Ovary (tissue), 9 donors: ENCODE measurements around the gene VIM. TPM values are rescaled to one million over a fixed set of nuclear protein-coding genes. Genes with fewer than 3 reads are reported as not detected.

Experiments
- DNase-seq, 5 donors: peaks; one replicate each; pipeline ENCODE4 v3.0.0-alpha.2; 2019 to 2020
- H3K27ac ChIP-seq, 2 donors: fragments of 200-600 bp; one replicate each; pipeline versions ENCODE4 v1.5.1 to v1.8.0; 2019 to 2022
- H3K27me3 ChIP-seq: fragments of 200-600 bp; one replicate; pipeline ENCODE4 v1.8.0; 2022
- H3K36me3 ChIP-seq: fragments of 200-600 bp; sonication (generic); one replicate; pipeline ENCODE4 v1.5.1; 2019
- H3K4me1 ChIP-seq: one replicate; pipeline ENCODE4 v1.8.1; 2013; ENCODE audit warnings: mild to moderate bottlenecking, moderate library complexity; ENCODE audit not compliant: insufficient read depth
- H3K4me3 ChIP-seq: fragments of 200-600 bp; sonication (generic); one replicate; pipeline ENCODE4 v1.5.1; 2017
- H3K9me3 ChIP-seq, 2 donors: fragments of 200-600 bp in 1 of 2; sonication (generic) in 1 of 2; one replicate each; pipeline versions ENCODE4 v1.5.1 to v1.8.1; 2013 to 2019; ENCODE audit warnings: mild to moderate bottlenecking in 1 of 2, moderate library complexity in 1 of 2
- CTCF ChIP-seq, 3 donors: fragments of 450-650 bp in 2 of 3; fragments of 200-600 bp in 1 of 3; IDR thresholded peaks; one replicate each; pipeline versions ENCODE4 v1.5.1 to v1.8.0; 2016 to 2022; ENCODE audit warnings: antibody characterized with exemption in 3 of 3, mild to moderate bottlenecking in 1 of 3
- EP300 ChIP-seq: sonication (generic); formaldehyde crosslinking; IDR thresholded peaks from one replicate; pipeline ENCODE4 v1.6.1; 2017; ENCODE audit warnings: antibody characterized with exemption
- POLR2A ChIP-seq: fragments of 450-650 bp; IDR thresholded peaks from one replicate; pipeline ENCODE4 v1.6.1; 2017; ENCODE audit warnings: antibody characterized with exemption, mild to moderate bottlenecking, moderate library complexity
- WGBS, 3 donors: extraction: QIAGEN DNeasy Blood & Tissue Kit in 1 of 3; methylation state at CpG; one replicate each; pipeline versions ENCODE4 v1.1.5 to v1.1.7; 2013 to 2017; 5-methylcytosine and 5-hydroxymethylcytosine counted together
- intact Hi-C, 4 donors: fragments of 100-400 bp; cut with DNase I; formaldehyde crosslinking; loops; one replicate each; pipeline versions ENCODE4 v1.11.0 to v1.15.1; 2022 to 2023
- polyA plus RNA-seq, 2 donors: library from polyadenylated mRNA; stranded (reverse); fragments of 200-250 nt in 1 of 2; fragments of 350-450 nt in 1 of 2; fragmentation: Illumina TruSeq in 1 of 2; extraction: RNeasy Lipid Tissue Mini Kit (QIAGEN cat#74804) in 1 of 2; gene quantifications; one replicate each; pipeline ENCODE4 v1.2.3, GENCODE V29; 2013 to 2014
- total RNA-seq, 7 donors: library from RNA; depleted of rRNA in 2 of 7; stranded (reverse); fragments of >200 nt in 2 of 7; fragmentation: NEBNext Ultra II Directional in 3 of 7; extraction: Animal tissue kit (Norgen Biotek cat#: 25700) in 3 of 7; gene quantifications; one replicate each; pipeline versions ENCODE4 v1.1.0 to v1.2.4, GENCODE V29; 2016 to 2023
- donor health status: DM: no; HTN: no; CAD: no; lungs with moderate emphysema.
- donor health status: DM: no; HTN: no; CAD: no.
- donor health status: Bipolar disorder and iron deficiency.
- donor health status: DM: yes; HTN: yes; CAD: no.
- donor health status: DM: no; HTN: no; CAD: no.
- donor health status: DM: yes; HTN: yes; CAD: no.

The VIM gene
- total and polyA plus RNA-seq, 9 donors: 2,370 to 6,135 (median 4,661) TPM

GRCh38 chr10:17216901-17217395 lies 11.1 kb upstream of the VIM start:
- Histone ChIP-seq H3K4me3 (no peak overlapping the region), H3K4me1 (peaks cover 7% of the 10 kb centered on the region), H3K36me3 (no peaks in the 10 kb centered on the region), H3K9me3 (no peaks in the 10 kb centered on the region), H3K27ac (peak overlapping the region in 1 of 2 donors; percentile 61), H3K27me3 (no peaks in the 10 kb centered on the region)
- 85 to 93% (median 86%) methylated on average over 6 of the region's 6 CpGs for WGBS, 3 donors
- TF ChIP-seq CTCF (IDR thresholded peaks at IDR 0.05): no peak
- TF ChIP-seq POLR2A: no peak
- no peak for TF ChIP-seq EP300
- DNase-seq: no peak
- intact Hi-C loops: no loop called here

- no peak for DNase-seq
- Histone ChIP-seq H3K27me3 (no peaks in the 10 kb centered on the region), H3K27ac (peak overlapping the region in 1 of 2 donors; percentile 61), H3K36me3 (no peaks in the 10 kb centered on the region), H3K4me1 (peaks cover 7% of the 10 kb centered on the region), H3K4me3 (no peak overlapping the region), H3K9me3 (no peaks in the 10 kb centered on the region)
- 38 to 53% (median 42%) methylated on average over 1 of the region's 1 CpG for WGBS, 3 donors
- TF ChIP-seq EP300 (no peak), POLR2A (no peak), CTCF (IDR thresholded peaks at IDR 0.05) (no peak)
- intact Hi-C loops: no loop called here
Observed at GRCh38 chr10:17217631-17218232, 10.3 kb upstream of the VIM start.

- Histone ChIP-seq H3K27me3 (no peaks in the 10 kb centered on the region), H3K36me3 (no peaks in the 10 kb centered on the region), H3K9me3 (no peaks in the 10 kb centered on the region), H3K4me1 (peaks cover 7% of the 10 kb centered on the region), H3K27ac (no peak overlapping the region), H3K4me3 (no peak overlapping the region)
- intact Hi-C loops: no loop called here
- no peak for DNase-seq
- TF ChIP-seq POLR2A (no peak), CTCF (IDR thresholded peaks at IDR 0.05) (no peak), EP300 (no peak)
- 82 to 87% (median 83%) methylated on average over 2 of the region's 2 CpGs for WGBS, 3 donors
Observed at GRCh38 chr10:17219024-17219423, 9.0 kb upstream of the VIM start.

- intact Hi-C loops: loop anchor here in 1 of 4 donors (10.0 kb wide), 1 partner anchor 216 kb away; no protein-coding TSS in a partner anchor
- Histone ChIP-seq H3K36me3 (no peaks in the 10 kb centered on the region), H3K27me3 (no peaks in the 10 kb centered on the region), H3K4me1 (peaks cover 5% of the 10 kb centered on the region), H3K27ac (no peak overlapping the region), H3K9me3 (no peaks in the 10 kb centered on the region), H3K4me3 (no peak overlapping the region)
- TF ChIP-seq CTCF (IDR thresholded peaks at IDR 0.05) (no peak), POLR2A (no peak), EP300 (no peak)
- 74 to 87% (median 81%) methylated on average over 1 of the region's 1 CpG for WGBS, 3 donors
- DNase-seq: no peak
Observed at GRCh38 chr10:17220652-17221100, 7.4 kb upstream of the VIM start.
